ENCODE data around the gene CHD1L.

- TF ChIP-seq CTCF (IDR thresholded peaks at IDR 0.05) (no peak), EZH2 (IDR thresholded peaks at IDR 0.05) (no peak)
These were observed 55.0 kb downstream of the CHD1L start for GRCh38 chr1:147297438-147297837.
